Measurements from ENCODE around the gene EIPR1. TPM values are rescaled to one million over a fixed set of nuclear protein-coding genes. Genes with fewer than 3 reads are reported as not detected.

The EIPR1 gene
- total RNA-seq, 1 experiment from 2014 or later, result 36.9 TPM

GRCh38 chr2:3214065-3214464 lies 163.6 kb downstream of the EIPR1 start:
- H3K9me3 ChIP-seq, result no peaks in the 10 kb centered on the region
- Mint-ChIP-seq H3K27ac (ENCODE audit: unreplicated experiment) (no peak overlapping the region), H3K36me3 (ENCODE audit: insufficient read depth, unreplicated experiment) (peaks cover 8% of the 10 kb centered on the region), H3K4me3 (ENCODE audit: unreplicated experiment) (no peak overlapping the region), H3K27me3 (ENCODE audit: insufficient read depth, unreplicated experiment) (no peaks in the 10 kb centered on the region), H3K9me3 (ENCODE audit: unreplicated experiment) (no peaks in the 10 kb centered on the region), H3K4me1 (ENCODE audit: low read depth, unreplicated experiment) (no peaks in the 10 kb centered on the region)
- no peaks in the 10 kb centered on the region for H3K27me3 ChIP-seq (replicated peaks; ENCODE audit: control insufficient read depth, insufficient read depth, low read length)
- no peak for DNase-seq
- no peaks in the 10 kb centered on the region for H3K36me3 ChIP-seq (ENCODE audit: control insufficient read depth, insufficient read depth, low read length)
- no peak for TF ChIP-seq CTCF (IDR thresholded peaks at IDR 0.05; ENCODE audit: insufficient read depth in 1 of 2, low read depth in 1 of 2, low read length in 1 of 2, severe bottlenecking in 1 of 2, unreplicated experiment in 1 of 2)
- intact Hi-C loops (cut with micrococcal nuclease; ENCODE audit: unreplicated experiment), result no loop called here
- H3K4me3 ChIP-seq (ENCODE audit: low read depth, low read length), result no peak overlapping the region
- ChIA-PET CTCF (no interaction called here), POLR2A (no interaction called here)
- BruUV-seq (replicated peaks), result no TSS peak
- no peaks in the 10 kb centered on the region for H3K4me1 ChIP-seq

DNA sequence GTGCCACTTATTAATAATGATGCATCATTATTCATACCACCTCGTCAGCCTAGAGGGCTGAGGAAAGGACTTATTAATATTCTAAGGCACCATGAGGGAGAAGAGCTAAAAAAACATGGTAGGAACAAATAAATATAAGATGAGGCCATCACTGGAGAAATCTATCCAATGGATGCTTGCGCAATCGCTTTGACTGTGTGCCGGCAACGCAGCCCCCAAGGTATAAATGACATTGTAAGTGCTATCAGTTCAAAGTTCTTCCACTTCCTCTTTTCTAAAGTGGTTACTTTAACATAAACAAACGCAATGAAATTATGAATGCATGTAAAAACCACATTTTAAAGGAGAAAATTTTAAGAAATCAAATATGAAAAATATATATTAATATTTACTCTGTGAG lies 164.6 kb downstream of the EIPR1 start:
- BruUV-seq (replicated peaks), result no TSS peak
- peaks cover 8% of the 10 kb centered on the region for H3K36me3 Mint-ChIP-seq (ENCODE audit: insufficient read depth, unreplicated experiment)
- H3K4me3 Mint-ChIP-seq (ENCODE audit: unreplicated experiment), result no peak overlapping the region
- no peaks in the 10 kb centered on the region for H3K4me1 ChIP-seq
- no peaks in the 10 kb centered on the region for H3K9me3 Mint-ChIP-seq (ENCODE audit: unreplicated experiment)
- H3K9me3 ChIP-seq, result no peaks in the 10 kb centered on the region
- H3K4me1 Mint-ChIP-seq (ENCODE audit: low read depth, unreplicated experiment), result no peaks in the 10 kb centered on the region
- intact Hi-C loops (cut with micrococcal nuclease; ENCODE audit: unreplicated experiment), result no loop called here
- no peak for DNase-seq
- no peaks in the 10 kb centered on the region for H3K27me3 Mint-ChIP-seq (ENCODE audit: insufficient read depth, unreplicated experiment)
- no peaks in the 10 kb centered on the region for H3K36me3 ChIP-seq (ENCODE audit: control insufficient read depth, insufficient read depth, low read length)
- no peak overlapping the region for H3K27ac Mint-ChIP-seq (ENCODE audit: unreplicated experiment)
- CTCF ChIA-PET, result no interaction called here
- H3K27me3 ChIP-seq (replicated peaks; ENCODE audit: control insufficient read depth, insufficient read depth, low read length), result no peaks in the 10 kb centered on the region
- TF ChIP-seq CTCF (IDR thresholded peaks at IDR 0.05; ENCODE audit: insufficient read depth in 1 of 2, low read depth in 1 of 2, low read length in 1 of 2, severe bottlenecking in 1 of 2, unreplicated experiment in 1 of 2), result no peak
- POLR2A ChIA-PET, result no interaction called here
- no peak overlapping the region for H3K4me3 ChIP-seq (ENCODE audit: low read depth, low read length)

- intact Hi-C loops (cut with micrococcal nuclease; ENCODE audit: unreplicated experiment), result no loop called here
- no peak for TF ChIP-seq CTCF (IDR thresholded peaks at IDR 0.05; ENCODE audit: insufficient read depth in 1 of 2, low read depth in 1 of 2, low read length in 1 of 2, severe bottlenecking in 1 of 2, unreplicated experiment in 1 of 2)
- no peak for DNase-seq
- H3K4me3 Mint-ChIP-seq (ENCODE audit: unreplicated experiment), result no peak overlapping the region
- CTCF ChIA-PET, result no interaction called here
- no peaks in the 10 kb centered on the region for H3K36me3 ChIP-seq (ENCODE audit: control insufficient read depth, insufficient read depth, low read length)
- no peaks in the 10 kb centered on the region for H3K4me1 ChIP-seq
- no peak overlapping the region for H3K4me3 ChIP-seq (ENCODE audit: low read depth, low read length)
- POLR2A ChIA-PET, result no interaction called here
- no peaks in the 10 kb centered on the region for H3K9me3 ChIP-seq
- H3K27me3 ChIP-seq (replicated peaks; ENCODE audit: control insufficient read depth, insufficient read depth, low read length), result no peaks in the 10 kb centered on the region
- peaks cover 8% of the 10 kb centered on the region for H3K36me3 Mint-ChIP-seq (ENCODE audit: insufficient read depth, unreplicated experiment)
- no peaks in the 10 kb centered on the region for H3K4me1 Mint-ChIP-seq (ENCODE audit: low read depth, unreplicated experiment)
- no peaks in the 10 kb centered on the region for H3K27me3 Mint-ChIP-seq (ENCODE audit: insufficient read depth, unreplicated experiment)
- no TSS peak for BruUV-seq (replicated peaks)
- H3K9me3 Mint-ChIP-seq (ENCODE audit: unreplicated experiment), result no peaks in the 10 kb centered on the region
- H3K27ac Mint-ChIP-seq (ENCODE audit: unreplicated experiment), result no peak overlapping the region
Measured at GRCh38 chr2:3212061-3212362, 165.6 kb downstream of the EIPR1 start.
